AG04449 (cell line): Measurements from ENCODE around the gene PSME1.

Experiments used
- CTCF ChIA-PET: fragments of 350-600 bp; formaldehyde crosslinking; extraction: SDS; loops from one replicate; lab custom pipeline; 2021; ENCODE audit warnings: antibody characterized with exemption; lab: Yijun Ruan, JAX
- POLR2A ChIA-PET: fragments of 400-600, 350-600 bp; formaldehyde crosslinking; extraction: SDS; loops from one replicate; lab custom pipeline; 2020; ENCODE audit warnings: antibody characterized with exemption, inconsistent platforms; lab: Yijun Ruan, JAX
- DNase-seq: peaks from one replicate; pipeline ENCODE4 v3.0.0-alpha.2; 2010; ENCODE audit warnings: low read depth, low spot score
- H3K4me3 ChIP-seq: 2 replicates; pipeline ENCODE4 v1.5.1; 2011; ENCODE audit warnings: low read depth, mild to moderate bottlenecking, control low read depth, low read length
- TF ChIP-seq, protein P1 (sequence below): IDR thresholded peaks from one replicate; pipeline ENCODE4 v1.5.1; 2011; ENCODE audit warnings: mild to moderate bottlenecking, moderate library complexity, low read length, control low read depth, inconsistent platforms; ENCODE audit not compliant: insufficient read depth; ENCODE audit errors: missing control alignments

PSME1 gene

DNA sequence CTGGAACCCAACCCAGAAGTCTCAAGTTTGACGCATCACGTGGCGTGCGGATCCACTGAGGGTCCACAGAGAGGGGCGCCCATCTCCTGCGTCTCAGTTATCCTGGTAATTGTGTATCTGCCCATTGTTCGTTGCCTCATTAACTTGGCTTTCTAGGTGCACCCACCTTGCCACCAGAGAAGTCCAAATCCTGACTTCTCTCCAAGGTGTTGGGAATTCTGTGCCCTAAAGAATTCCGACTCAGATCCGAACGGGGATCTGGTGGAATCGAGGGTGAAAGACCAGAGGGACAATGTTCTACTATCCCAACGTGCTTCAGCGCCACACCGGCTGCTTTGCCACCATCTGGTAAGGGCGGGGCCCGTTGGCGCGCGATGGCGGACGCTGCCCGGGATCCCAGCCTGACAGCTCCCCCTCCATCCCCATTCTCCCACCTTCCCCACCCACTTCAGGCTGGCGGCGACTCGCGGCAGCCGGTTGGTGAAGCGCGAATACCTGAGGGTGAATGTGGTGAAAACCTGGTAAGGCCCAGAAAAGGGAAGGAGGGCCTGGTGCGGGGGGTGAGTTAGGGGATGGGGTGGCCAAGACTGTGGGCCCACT lies 36.4 kb downstream of the PSME1 start:
- TF ChIP-seq, protein P1, sequence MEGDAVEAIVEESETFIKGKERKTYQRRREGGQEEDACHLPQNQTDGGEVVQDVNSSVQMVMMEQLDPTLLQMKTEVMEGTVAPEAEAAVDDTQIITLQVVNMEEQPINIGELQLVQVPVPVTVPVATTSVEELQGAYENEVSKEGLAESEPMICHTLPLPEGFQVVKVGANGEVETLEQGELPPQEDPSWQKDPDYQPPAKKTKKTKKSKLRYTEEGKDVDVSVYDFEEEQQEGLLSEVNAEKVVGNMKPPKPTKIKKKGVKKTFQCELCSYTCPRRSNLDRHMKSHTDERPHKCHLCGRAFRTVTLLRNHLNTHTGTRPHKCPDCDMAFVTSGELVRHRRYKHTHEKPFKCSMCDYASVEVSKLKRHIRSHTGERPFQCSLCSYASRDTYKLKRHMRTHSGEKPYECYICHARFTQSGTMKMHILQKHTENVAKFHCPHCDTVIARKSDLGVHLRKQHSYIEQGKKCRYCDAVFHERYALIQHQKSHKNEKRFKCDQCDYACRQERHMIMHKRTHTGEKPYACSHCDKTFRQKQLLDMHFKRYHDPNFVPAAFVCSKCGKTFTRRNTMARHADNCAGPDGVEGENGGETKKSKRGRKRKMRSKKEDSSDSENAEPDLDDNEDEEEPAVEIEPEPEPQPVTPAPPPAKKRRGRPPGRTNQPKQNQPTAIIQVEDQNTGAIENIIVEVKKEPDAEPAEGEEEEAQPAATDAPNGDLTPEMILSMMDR, result no peak
- no peak for DNase-seq
- ChIA-PET CTCF (interaction anchor here (0.6 to 2.5 kb wide), 2 partner anchors 12 to 22 kb away, joined by 3 to 23 read pairs; partner anchors contain the start of gene IRF9), POLR2A (interaction anchor here (1.5 kb wide), 1 partner anchor 10 kb away, joined by 5 read pairs; the partner anchor contains the start of gene IRF9)
- H3K4me3 ChIP-seq, result peak overlapping the region; percentile 45

DNA sequence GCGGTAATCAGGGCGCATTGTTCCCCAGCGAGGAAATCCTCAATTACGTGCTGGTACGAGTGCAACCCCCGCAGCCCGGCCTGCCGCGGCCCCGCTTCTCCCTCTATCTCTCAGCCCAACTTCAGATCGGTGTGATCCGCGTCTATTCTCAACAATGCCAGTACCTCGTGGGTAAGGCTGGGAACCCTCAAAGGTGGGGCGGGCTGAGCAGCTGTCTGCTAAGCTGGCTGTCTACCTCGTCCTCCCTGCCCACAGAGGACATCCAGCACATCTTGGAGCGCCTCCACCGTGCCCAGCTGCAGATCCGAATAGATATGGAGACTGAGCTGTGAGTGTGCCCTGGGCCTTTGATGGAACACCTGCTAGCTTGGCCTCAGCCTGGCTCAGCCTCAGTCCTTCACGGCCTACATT lies 36.9 kb downstream of the PSME1 start:
- no peak for DNase-seq
- ChIA-PET CTCF (interaction anchor here (1.0 to 2.5 kb wide), 2 partner anchors 7 to 12 kb away, joined by 3 to 23 read pairs; partner anchors contain the start of gene IRF9), POLR2A (interaction anchor here (1.5 kb wide), 1 partner anchor 11 kb away, joined by 5 read pairs; the partner anchor contains the start of gene IRF9)
- no peak overlapping the region for H3K4me3 ChIP-seq
- TF ChIP-seq, protein P1, result no peak

DNA sequence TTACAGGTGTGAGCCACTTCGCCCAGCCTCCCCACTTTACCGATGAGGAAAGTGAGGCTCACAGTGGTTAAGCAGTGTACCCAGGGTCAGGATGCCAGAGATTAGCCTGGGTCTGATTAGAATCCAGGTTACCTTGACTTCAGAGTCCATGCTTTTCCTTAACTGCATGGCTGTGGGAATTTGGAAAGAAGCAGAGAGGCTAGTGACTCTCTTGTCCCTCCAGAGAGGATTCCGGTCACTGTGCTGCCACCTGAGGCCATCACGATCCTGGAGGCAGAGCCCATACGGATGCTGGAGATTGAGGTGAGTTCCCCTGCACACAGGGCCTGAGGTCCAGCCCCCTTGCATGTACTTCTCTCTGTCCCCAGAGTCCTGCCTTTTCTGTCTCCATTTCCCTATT lies 40.6 kb downstream of the PSME1 start:
- TF ChIP-seq, protein P1, result no peak
- DNase-seq, result no peak
- POLR2A ChIA-PET, result no interaction called here
- no peak overlapping the region for H3K4me3 ChIP-seq
- CTCF ChIA-PET, result interaction anchor here (1.2 to 1.3 kb wide), 2 partner anchors 16 to 118 kb away, joined by 3 to 7 read pairs; partner anchors contain the start of gene IRF9

DNA sequence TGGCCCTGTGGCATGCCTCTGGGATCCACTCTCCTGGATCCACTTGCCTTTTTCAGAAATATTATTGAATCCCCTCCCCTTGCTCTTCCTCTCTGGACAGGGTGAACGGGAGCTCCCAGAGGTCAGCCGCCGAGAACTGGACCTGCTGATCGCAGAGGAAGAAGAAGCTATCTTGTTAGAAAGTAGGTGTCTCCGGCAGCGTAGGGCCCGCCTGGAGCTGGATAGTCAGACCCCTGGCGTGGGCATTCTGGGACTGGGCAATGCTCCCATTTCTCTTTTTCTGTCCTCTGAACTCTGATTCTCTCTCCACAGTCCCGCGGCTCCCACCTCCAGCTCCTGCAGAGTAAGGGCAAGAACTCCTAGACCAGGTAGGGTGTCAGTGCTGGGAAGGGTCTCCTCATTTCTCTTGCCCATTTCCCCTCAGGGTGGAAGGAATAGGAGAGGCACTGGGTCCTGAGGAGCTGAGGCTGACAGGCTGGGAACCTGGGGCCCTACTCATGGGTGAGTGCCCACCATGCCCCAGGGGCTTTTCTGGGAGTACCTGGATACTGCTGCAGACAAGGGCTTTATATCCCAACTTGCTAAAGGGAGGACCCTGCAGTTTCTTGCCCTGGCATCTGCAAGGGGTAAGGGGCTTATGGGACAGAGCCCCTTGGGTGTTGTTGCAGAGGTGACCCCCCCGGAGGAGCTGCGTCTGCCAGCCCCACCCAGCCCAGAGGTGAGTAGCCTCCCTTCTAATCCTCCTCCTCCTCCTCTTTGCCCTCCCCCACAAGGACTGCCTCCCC lies 41.2 kb downstream of the PSME1 start:
- ChIA-PET CTCF (interaction anchor here (1.2 to 1.3 kb wide), 2 partner anchors 16 to 119 kb away, joined by 3 to 7 read pairs; partner anchors contain the start of gene IRF9), POLR2A (interaction anchor here (0.8 kb wide), 1 partner anchor 9 kb away, joined by 3 read pairs; no protein-coding TSS in a partner anchor)
- no peak overlapping the region for H3K4me3 ChIP-seq
- DNase-seq, result no peak
- TF ChIP-seq, protein P1, result no peak

DNA sequence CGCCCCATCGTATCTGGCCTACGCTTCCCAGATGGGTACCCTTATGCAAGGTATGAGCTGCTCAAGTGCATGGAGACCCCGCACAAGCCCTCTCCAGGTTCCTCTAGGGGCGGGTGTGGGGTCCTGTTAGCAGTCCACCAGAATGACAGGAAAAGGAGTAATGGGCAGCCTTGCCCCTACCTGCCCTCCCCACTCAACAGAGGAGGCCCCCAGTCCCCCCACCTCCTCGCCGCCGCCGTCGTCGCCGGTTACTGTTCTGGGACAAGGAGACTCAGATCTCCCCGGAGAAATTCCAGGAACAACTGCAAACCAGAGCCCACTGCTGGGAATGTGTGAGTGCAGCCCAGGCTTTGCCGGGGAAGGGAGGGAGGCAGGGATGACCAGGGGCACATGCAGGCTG lies 41.9 kb downstream of the PSME1 start:
- POLR2A ChIA-PET, result interaction anchor here (0.8 kb wide), 1 partner anchor 8 kb away, joined by 3 read pairs; no protein-coding TSS in a partner anchor
- no peak for DNase-seq
- no peak overlapping the region for H3K4me3 ChIP-seq
- TF ChIP-seq, protein P1, result no peak
- CTCF ChIA-PET, result interaction anchor here (1.3 kb wide), 1 partner anchor 17 kb away, joined by 7 read pairs; the partner anchor contains the start of gene IRF9
